ENCODE measurements around the gene CELA2A.
A peak's percentile ranks its signal among the peaks of the same experiment; 100 is the strongest.

The CELA2A gene

GRCh38 chr1:15413563-15414444 is 42.7 kb upstream of the CELA2A start:
- no peak for TF ChIP-seq CTCF (IDR thresholded peaks at IDR 0.05; ENCODE audit: insufficient read depth, low read length)
- no peak for TF ChIP-seq REST (IDR thresholded peaks at IDR 0.05; ENCODE audit: insufficient replicate concordance, low read depth)
- no peak for TF ChIP-seq SPI1 (IDR thresholded peaks at IDR 0.05; ENCODE audit: borderline replicate concordance, low read depth)
- no peak for TF ChIP-seq GABPA (IDR thresholded peaks at IDR 0.05; ENCODE audit: low read depth)
- no peak for TF ChIP-seq POLR2AphosphoS5 (IDR thresholded peaks at IDR 0.05; ENCODE audit: low read depth)
- DNase-seq (ENCODE audit: low read depth in 1 of 2, low spot score in 1 of 2), result no peak
- H3K27ac ChIP-seq (replicated peaks), result peak overlapping the region; percentile 23
- H3K27me3 ChIP-seq (ENCODE audit: insufficient read depth, poor library complexity, severe bottlenecking), result no peaks in the 10 kb centered on the region
- H3K4me3 ChIP-seq (replicated peaks; ENCODE audit: insufficient read depth, low read length), result no peak overlapping the region

- TF ChIP-seq POLR2AphosphoS5 (IDR thresholded peaks at IDR 0.05; ENCODE audit: low read depth) (no peak), CTCF (IDR thresholded peaks at IDR 0.05; ENCODE audit: insufficient read depth, low read length) (no peak), REST (IDR thresholded peaks at IDR 0.05; ENCODE audit: insufficient replicate concordance, low read depth) (no peak), SPI1 (IDR thresholded peaks at IDR 0.05; ENCODE audit: borderline replicate concordance, low read depth) (no peak), GABPA (IDR thresholded peaks at IDR 0.05; ENCODE audit: low read depth) (no peak)
- peak overlapping the region; percentile 23 for H3K27ac ChIP-seq (replicated peaks)
- no peak overlapping the region for H3K4me3 ChIP-seq (replicated peaks; ENCODE audit: insufficient read depth, low read length)
- no peak for DNase-seq (ENCODE audit: low read depth in 1 of 2, low spot score in 1 of 2)
- no peaks in the 10 kb centered on the region for H3K27me3 ChIP-seq (ENCODE audit: insufficient read depth, poor library complexity, severe bottlenecking)
Measured at GRCh38 chr1:15414445-15414983, 42.0 kb upstream of the CELA2A start.

- H3K4me3 ChIP-seq (replicated peaks; ENCODE audit: insufficient read depth, low read length), result no peak overlapping the region
- TF ChIP-seq POLR2AphosphoS5 (IDR thresholded peaks at IDR 0.05; ENCODE audit: low read depth) (no peak), SPI1 (IDR thresholded peaks at IDR 0.05; ENCODE audit: borderline replicate concordance, low read depth) (peak; percentile 38; the same call in 1 of the 2 replicates)
- DNase-seq (ENCODE audit: low read depth in 1 of 2, low spot score in 1 of 2), result peak in 1 of 2 experiments; percentile 26
- no peaks in the 10 kb centered on the region for H3K27me3 ChIP-seq (ENCODE audit: insufficient read depth, poor library complexity, severe bottlenecking)
- peak overlapping the region; percentile 52; the same call in 1 of the 2 replicates for H3K27ac ChIP-seq (replicated peaks)
Measured at GRCh38 chr1:15417059-15417934, 39.2 kb upstream of the CELA2A start.
